HepG2 (cell line): ENCODE measurements around the gene ZNF563. TPM values are rescaled to one million over a fixed set of nuclear protein-coding genes. Genes with fewer than 3 reads are reported as not detected.

Source experiments
- CCAR2 ChIP-seq: fragments of 200-400 bp; formaldehyde crosslinking; optimal IDR thresholded peaks from 2 replicates; pipeline ENCODE3; 2018; ENCODE audit warnings: low read depth, mild to moderate bottlenecking, low read length, moderate library complexity
- CREB1 ChIP-seq, 2 experiments: fragments of 450-650 bp in 1 of 2; IDR thresholded peaks; 2 replicates each; pipeline ENCODE4 v1.6.1; 2016 to 2017; ENCODE audit warnings: control low read depth in 1 of 2, mild to moderate bottlenecking in 1 of 2, missing compliant biosample characterization in 1 of 2, missing genetic modification characterization in 1 of 2
- HHEX ChIP-seq: IDR thresholded peaks from 2 replicates; pipeline ENCODE4 v1.6.1; 2016; ENCODE audit warnings: control low read depth
- HMGXB4 ChIP-seq, 2 experiments: sonication (generic) in 1 of 2; formaldehyde crosslinking in 1 of 2; IDR thresholded peaks; 2 replicates each; pipeline versions ENCODE4 v1.4.0 to v1.6.1; 2018 to 2020; ENCODE audit warnings: missing genetic modification reagents in 2 of 2, borderline replicate concordance in 1 of 2, low read depth in 1 of 2, mild to moderate bottlenecking in 1 of 2, missing biosample characterization in 1 of 2
- PAF1 ChIP-seq: IDR thresholded peaks from 2 replicates; pipeline ENCODE4 v1.6.1; 2016; ENCODE audit warnings: missing genetic modification reagents, missing compliant biosample characterization
- SNAI1 ChIP-seq: sonication (generic); formaldehyde crosslinking; IDR thresholded peaks from 2 replicates; pipeline ENCODE4 v1.5.0; 2020; ENCODE audit warnings: mild to moderate bottlenecking, missing genetic modification reagents, borderline replicate concordance
- ZNF296 ChIP-seq: sonication (generic); formaldehyde crosslinking; conservative IDR thresholded peaks from 2 replicates; pipeline ENCODE4 v1.5.0; 2020; ENCODE audit warnings: mild to moderate bottlenecking, missing genetic modification reagents
- ZNF468 ChIP-seq: sonication (generic); formaldehyde crosslinking; IDR thresholded peaks from 2 replicates; pipeline ENCODE4 v1.8.0; 2022; ENCODE audit warnings: mild to moderate bottlenecking, moderate library complexity, missing genetic modification reagents
- ZNF567 ChIP-seq: sonication (generic); formaldehyde crosslinking; IDR thresholded peaks from 2 replicates; pipeline ENCODE4 v1.8.1; 2023; ENCODE audit warnings: mild to moderate bottlenecking, missing genetic modification reagents, borderline replicate concordance
- ZNF713 ChIP-seq: sonication (generic); formaldehyde crosslinking; IDR thresholded peaks from 2 replicates; pipeline ENCODE4 v1.4.0; 2020; ENCODE audit warnings: mild to moderate bottlenecking, missing genetic modification reagents
- ZNF841 ChIP-seq: sonication (generic); formaldehyde crosslinking; IDR thresholded peaks from 2 replicates; pipeline ENCODE4 v1.8.1; 2023; ENCODE audit warnings: missing genetic modification reagents, borderline replicate concordance
- ZNF878 ChIP-seq: sonication (generic); formaldehyde crosslinking; IDR thresholded peaks from 2 replicates; pipeline ENCODE4 v1.8.1; 2023; ENCODE audit warnings: mild to moderate bottlenecking, missing genetic modification reagents, moderate library complexity
- polyA plus RNA-seq, 8 experiments: library from polyadenylated mRNA; depleted of rRNA in 3 of 8; stranded (reverse) in 7 of 8; unstranded in 1 of 8; fragments of >200 nt; fragmentation: Illumina TruSeq in 4 of 8; extraction: Trizol in 4 of 8; gene quantifications; 2 replicates each; pipeline versions ENCODE4 v1.2.1 to v1.2.3, GENCODE V29; 2011 to 2016; ENCODE audit warnings: low read depth in 4 of 8, missing spikeins in 1 of 8, mixed read lengths in 1 of 8; ENCODE audit not compliant: insufficient read depth in 1 of 8
- total RNA-seq, 5 experiments: library from RNA; depleted of rRNA; stranded (reverse); fragments of >200 nt; fragmentation: Illumina TruSeq; extraction: Trizol; gene quantifications; 2 replicates each; pipeline ENCODE4 v1.2.3, GENCODE V29; 2016; ENCODE audit warnings: low read depth in 1 of 5
- TF ChIP-seq, protein P1 (sequence below): sonication (generic); formaldehyde crosslinking; IDR thresholded peaks from 2 replicates; pipeline ENCODE4 v1.4.0; 2020; ENCODE audit warnings: missing genetic modification reagents
- TF ChIP-seq, protein P2 (sequence below): sonication (generic); formaldehyde crosslinking; IDR thresholded peaks from 2 replicates; pipeline ENCODE4 v1.5.0; 2020; ENCODE audit warnings: missing genetic modification reagents
- TF ChIP-seq, protein P3 (sequence below): sonication (generic); formaldehyde crosslinking; IDR thresholded peaks from 2 replicates; pipeline ENCODE4 v1.5.0; 2020; ENCODE audit warnings: missing genetic modification reagents
- TF ChIP-seq, protein P4 (sequence below): sonication (generic); formaldehyde crosslinking; conservative IDR thresholded peaks from 2 replicates; pipeline ENCODE4 v1.4.0; 2020; ENCODE audit warnings: missing genetic modification reagents
- TF ChIP-seq, protein P5 (sequence below): sonication (generic); formaldehyde crosslinking; IDR thresholded peaks from 2 replicates; pipeline ENCODE4 v1.8.0; 2022; ENCODE audit warnings: missing genetic modification reagents, mild to moderate bottlenecking, inconsistent platforms, borderline replicate concordance

Gene ZNF563
- total and polyA plus RNA-seq, 2 of the 13 experiments (the other 11 are each of a cell fraction or from before 2014, with no cell fraction given) = 7.5 to 19.5 TPM

- no peak for TF ChIP-seq SNAI1 (CRISPR knock-in tag)
- TF ChIP-seq, protein P1, sequence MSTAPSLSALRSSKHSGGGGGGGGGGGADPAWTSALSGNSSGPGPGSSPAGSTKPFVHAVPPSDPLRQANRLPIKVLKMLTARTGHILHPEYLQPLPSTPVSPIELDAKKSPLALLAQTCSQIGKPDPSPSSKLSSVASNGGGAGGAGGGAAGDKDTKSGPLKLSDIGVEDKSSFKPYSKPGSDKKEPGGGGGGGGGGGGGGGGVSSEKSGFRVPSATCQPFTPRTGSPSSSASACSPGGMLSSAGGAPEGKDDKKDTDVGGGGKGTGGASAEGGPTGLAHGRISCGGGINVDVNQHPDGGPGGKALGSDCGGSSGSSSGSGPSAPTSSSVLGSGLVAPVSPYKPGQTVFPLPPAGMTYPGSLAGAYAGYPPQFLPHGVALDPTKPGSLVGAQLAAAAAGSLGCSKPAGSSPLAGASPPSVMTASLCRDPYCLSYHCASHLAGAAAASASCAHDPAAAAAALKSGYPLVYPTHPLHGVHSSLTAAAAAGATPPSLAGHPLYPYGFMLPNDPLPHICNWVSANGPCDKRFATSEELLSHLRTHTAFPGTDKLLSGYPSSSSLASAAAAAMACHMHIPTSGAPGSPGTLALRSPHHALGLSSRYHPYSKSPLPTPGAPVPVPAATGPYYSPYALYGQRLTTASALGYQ (CRISPR knock-in tag) = 0 out of 2 replicates have a peak, but pooled peaks have one; percentile 30
- no peak for TF ChIP-seq ZNF296 (CRISPR knock-in tag)
- TF ChIP-seq, protein P2, sequence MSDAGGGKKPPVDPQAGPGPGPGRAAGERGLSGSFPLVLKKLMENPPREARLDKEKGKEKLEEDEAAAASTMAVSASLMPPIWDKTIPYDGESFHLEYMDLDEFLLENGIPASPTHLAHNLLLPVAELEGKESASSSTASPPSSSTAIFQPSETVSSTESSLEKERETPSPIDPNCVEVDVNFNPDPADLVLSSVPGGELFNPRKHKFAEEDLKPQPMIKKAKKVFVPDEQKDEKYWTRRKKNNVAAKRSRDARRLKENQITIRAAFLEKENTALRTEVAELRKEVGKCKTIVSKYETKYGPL (CRISPR knock-in tag) = no peak; the same call in 1 of the 2 replicates
- TF ChIP-seq ZNF841 = no peak
- TF ChIP-seq, protein P3, sequence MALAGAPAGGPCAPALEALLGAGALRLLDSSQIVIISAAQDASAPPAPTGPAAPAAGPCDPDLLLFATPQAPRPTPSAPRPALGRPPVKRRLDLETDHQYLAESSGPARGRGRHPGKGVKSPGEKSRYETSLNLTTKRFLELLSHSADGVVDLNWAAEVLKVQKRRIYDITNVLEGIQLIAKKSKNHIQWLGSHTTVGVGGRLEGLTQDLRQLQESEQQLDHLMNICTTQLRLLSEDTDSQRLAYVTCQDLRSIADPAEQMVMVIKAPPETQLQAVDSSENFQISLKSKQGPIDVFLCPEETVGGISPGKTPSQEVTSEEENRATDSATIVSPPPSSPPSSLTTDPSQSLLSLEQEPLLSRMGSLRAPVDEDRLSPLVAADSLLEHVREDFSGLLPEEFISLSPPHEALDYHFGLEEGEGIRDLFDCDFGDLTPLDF (CRISPR knock-in tag) = no peak
- TF ChIP-seq PAF1 (CRISPR knock-in tag) = no peak
- no peak for TF ChIP-seq ZNF468 (CRISPR knock-in tag)
- peak; percentile 83 for TF ChIP-seq CREB1 (IDR thresholded peaks at IDR 0.05)
- TF ChIP-seq CREB1 (CRISPR knock-in tag; IDR thresholded peaks at IDR 0.05) = peak; percentile 82
- peak; percentile 41 to 84; a peak in 3 of 4 replicates for TF ChIP-seq HMGXB4 (CRISPR knock-in tag; IDR thresholded peaks at IDR 0.05; ENCODE audit: borderline replicate concordance in 1 of 2, low read depth in 1 of 2)
- no peak for TF ChIP-seq HHEX (CRISPR knock-in tag)
- TF ChIP-seq ZNF878 = peak; percentile 60; the same call in 1 of the 2 replicates
- TF ChIP-seq, protein P4, sequence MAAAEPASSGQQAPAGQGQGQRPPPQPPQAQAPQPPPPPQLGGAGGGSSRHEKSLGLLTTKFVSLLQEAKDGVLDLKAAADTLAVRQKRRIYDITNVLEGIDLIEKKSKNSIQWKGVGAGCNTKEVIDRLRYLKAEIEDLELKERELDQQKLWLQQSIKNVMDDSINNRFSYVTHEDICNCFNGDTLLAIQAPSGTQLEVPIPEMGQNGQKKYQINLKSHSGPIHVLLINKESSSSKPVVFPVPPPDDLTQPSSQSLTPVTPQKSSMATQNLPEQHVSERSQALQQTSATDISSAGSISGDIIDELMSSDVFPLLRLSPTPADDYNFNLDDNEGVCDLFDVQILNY (CRISPR knock-in tag) = no peak
- TF ChIP-seq, protein P5, sequence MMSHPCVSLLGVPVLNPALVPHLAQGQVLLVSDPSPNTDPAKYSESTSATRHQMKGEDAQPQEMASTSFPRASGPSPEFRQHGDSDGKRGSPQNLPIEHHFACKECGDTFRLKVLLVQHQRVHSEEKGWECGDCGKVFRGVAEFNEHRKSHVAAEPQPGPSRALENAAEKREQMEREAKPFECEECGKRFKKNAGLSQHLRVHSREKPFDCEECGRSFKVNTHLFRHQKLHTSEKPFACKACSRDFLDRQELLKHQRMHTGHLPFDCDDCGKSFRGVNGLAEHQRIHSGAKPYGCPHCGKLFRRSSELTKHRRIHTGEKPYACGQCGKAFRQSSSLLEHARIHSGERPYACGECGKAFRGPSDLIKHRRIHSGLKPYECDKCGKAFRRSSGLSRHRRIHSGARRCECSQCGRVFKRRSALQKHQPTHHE = peak; percentile 60; the same call in 1 of the 2 replicates
- TF ChIP-seq ZNF713 = 0 out of 2 replicates have a peak, but pooled peaks have one; percentile 78
- TF ChIP-seq CCAR2 = no peak
- 0 out of 2 replicates have a peak, but pooled peaks have one; percentile 26 for TF ChIP-seq ZNF567 (CRISPR knock-in tag)
Observed at GRCh38 chr19:12294249-12295158, 38.9 kb downstream of the ZNF563 start, which contains the start of gene ZNF44 (continued).
